ENCODE results near the gene PWP1. TPM values are rescaled to one million over a fixed set of nuclear protein-coding genes. Genes with fewer than 3 reads are reported as not detected.

PWP1 gene
- total RNA-seq, 1 donor from 2014 or later = 57.3 TPM

GRCh38 chr12:107649661-107650061 is 35.9 kb upstream of the PWP1 start:
- Histone ChIP-seq H3K4me3 (no peak overlapping the region), H3K27me3 (no peaks in the 10 kb centered on the region), H3K36me3 (no peaks in the 10 kb centered on the region), H3K9me3 (no peaks in the 10 kb centered on the region), H3K4me1 (no peaks in the 10 kb centered on the region), H3K27ac (no peak overlapping the region)
- intact Hi-C loops (cut with DNase I) = no loop called here
- DNase-seq (ENCODE audit: low spot score in 2 of 2) = no peak
- TF ChIP-seq CTCF (IDR thresholded peaks at IDR 0.05) = no peak

- DNase-seq (ENCODE audit: low spot score in 2 of 2) = no peak
- Histone ChIP-seq H3K27ac (no peak overlapping the region), H3K4me1 (no peaks in the 10 kb centered on the region), H3K36me3 (no peaks in the 10 kb centered on the region), H3K4me3 (no peak overlapping the region), H3K9me3 (no peaks in the 10 kb centered on the region), H3K27me3 (no peaks in the 10 kb centered on the region)
- intact Hi-C loops (cut with DNase I) = no loop called here
- TF ChIP-seq CTCF (IDR thresholded peaks at IDR 0.05) = no peak
Observed at GRCh38 chr12:107650977-107651376, 34.6 kb upstream of the PWP1 start.

GRCh38 chr12:107651571-107652449 is 33.8 kb upstream of the PWP1 start:
- intact Hi-C loops (cut with DNase I) = no loop called here
- no peaks in the 10 kb centered on the region for H3K36me3 ChIP-seq
- no peak for TF ChIP-seq CTCF (IDR thresholded peaks at IDR 0.05)
- H3K4me1 ChIP-seq = no peaks in the 10 kb centered on the region
- no peak overlapping the region for H3K4me3 ChIP-seq
- H3K27ac ChIP-seq = no peak overlapping the region
- no peaks in the 10 kb centered on the region for H3K27me3 ChIP-seq
- no peaks in the 10 kb centered on the region for H3K9me3 ChIP-seq
- no peak for DNase-seq (ENCODE audit: low spot score in 2 of 2)

GRCh38 chr12:107653519-107653918 is 32.1 kb upstream of the PWP1 start:
- no peaks in the 10 kb centered on the region for H3K36me3 ChIP-seq
- intact Hi-C loops (cut with DNase I) = no loop called here
- no peaks in the 10 kb centered on the region for H3K27me3 ChIP-seq
- no peak overlapping the region for H3K27ac ChIP-seq
- no peaks in the 10 kb centered on the region for H3K4me1 ChIP-seq
- DNase-seq (ENCODE audit: low spot score in 2 of 2) = no peak
- H3K4me3 ChIP-seq = no peak overlapping the region
- no peak for TF ChIP-seq CTCF (IDR thresholded peaks at IDR 0.05)
- H3K9me3 ChIP-seq = no peaks in the 10 kb centered on the region

- Histone ChIP-seq H3K9me3 (no peaks in the 10 kb centered on the region), H3K27me3 (no peaks in the 10 kb centered on the region), H3K4me1 (no peaks in the 10 kb centered on the region), H3K4me3 (no peak overlapping the region), H3K27ac (no peak overlapping the region), H3K36me3 (no peaks in the 10 kb centered on the region)
- intact Hi-C loops (cut with DNase I) = no loop called here
- no peak for DNase-seq (ENCODE audit: low spot score in 2 of 2)
- no peak for TF ChIP-seq CTCF (IDR thresholded peaks at IDR 0.05)
Observed at GRCh38 chr12:107654873-107655272, 30.7 kb upstream of the PWP1 start.
